Adipose tissue (tissue), 3 donors: ENCODE results near the gene C19orf67. TPM values are rescaled to one million over a fixed set of nuclear protein-coding genes. Genes with fewer than 3 reads are reported as not detected.

Experiments
- H3K27ac ChIP-seq: one replicate; pipeline ENCODE4 v1.5.1; 2013; ENCODE audit warnings: low read depth, low read length
- WGBS, 3 donors: extraction: QIAGEN DNeasy Blood & Tissue Kit; methylation state at CpG; one replicate each; pipeline ENCODE4 v1.1.7; 2013; 5-methylcytosine and 5-hydroxymethylcytosine counted together
- polyA plus RNA-seq, 3 donors: library from polyadenylated mRNA; stranded (reverse); fragments of 200-250 nt; gene quantifications; one replicate each; pipeline ENCODE4 v1.2.3, GENCODE V29; 2013
- donor health status: healthy with polysubstance abuse.
- donor health status: Bipolar disorder and iron deficiency.
- donor health status: healthy.

The C19orf67 gene
- polyA plus RNA-seq, 3 donors = not detected

- 42 to 82% (median 54%) methylated on average over 12 of the region's 12 CpGs for WGBS, 3 donors
- no peak overlapping the region for H3K27ac ChIP-seq
Measured at GRCh38 chr19:14112051-14112808, 26.6 kb upstream of the C19orf67 start.

GRCh38 chr19:14111486-14111885 is 25.9 kb upstream of the C19orf67 start:
- no peak overlapping the region for H3K27ac ChIP-seq
- 82 to 90% (median 88%) methylated on average over 1 of the region's 1 CpG for WGBS, 3 donors

GRCh38 chr19:14110650-14111049 is 25.1 kb upstream of the C19orf67 start:
- H3K27ac ChIP-seq = no peak overlapping the region
- WGBS, 3 donors = 51 to 62% (median 53%) methylated on average over 2 of the region's 2 CpGs

- 62 to 80% (median 72%) methylated on average over 23 of the region's 23 CpGs for WGBS, 3 donors
- H3K27ac ChIP-seq = no peak overlapping the region
Measured at GRCh38 chr19:14107581-14108461, 22.2 kb upstream of the C19orf67 start.

GRCh38 chr19:14106840-14107239 is 21.3 kb upstream of the C19orf67 start:
- WGBS, 3 donors = 89 to 95% (median 92%) methylated on average over 13 to 16 of the region's 16 CpGs
- no peak overlapping the region for H3K27ac ChIP-seq

GRCh38 chr19:14105680-14106079 is 20.1 kb upstream of the C19orf67 start:
- WGBS, 3 donors = 83 to 95% (median 89%) methylated on average over 8 of the region's 8 CpGs
- no peak overlapping the region for H3K27ac ChIP-seq

GRCh38 chr19:14103310-14103709 is 17.7 kb upstream of the C19orf67 start:
- no peak overlapping the region for H3K27ac ChIP-seq
- 78 to 100% (median 95%) methylated on average over 1 of the region's 1 CpG for WGBS, 3 donors

GRCh38 chr19:14102756-14103155 is 17.2 kb upstream of the C19orf67 start:
- H3K27ac ChIP-seq = no peak overlapping the region

GRCh38 chr19:14102102-14102696 is 16.6 kb upstream of the C19orf67 start:
- 65 to 84% (median 66%) methylated on average over 11 of the region's 11 CpGs for WGBS, 3 donors
- H3K27ac ChIP-seq = no peak overlapping the region

More at GRCh38 chr19:14102756-14103155, 17.2 kb upstream of the C19orf67 start:
- WGBS, 3 donors = 79 to 89% (median 79%) methylated on average over 10 of the region's 10 CpGs

GRCh38 chr19:14101003-14101545 is 15.5 kb upstream of the C19orf67 start:
- H3K27ac ChIP-seq = no peak overlapping the region
- WGBS, 3 donors = 91 to 97% (median 97%) methylated on average over 6 of the region's 6 CpGs

- H3K27ac ChIP-seq = no peak overlapping the region
- 78 to 88% (median 83%) methylated on average over 21 of the region's 21 CpGs for WGBS, 3 donors
Measured at GRCh38 chr19:14097532-14098151, 12.1 kb upstream of the C19orf67 start.

- 96 to 98% (median 97%) methylated on average over 11 of the region's 11 CpGs for WGBS, 3 donors
Measured at GRCh38 chr19:14096272-14096992, 10.8 kb upstream of the C19orf67 start.

GRCh38 chr19:14094854-14095253 is 9.3 kb upstream of the C19orf67 start:
- WGBS, 3 donors = 60 to 90% (median 86%) methylated on average over 7 of the region's 7 CpGs
- H3K27ac ChIP-seq = no peak overlapping the region

More at GRCh38 chr19:14096272-14096992, 10.8 kb upstream of the C19orf67 start:
- H3K27ac ChIP-seq = no peak overlapping the region

GRCh38 chr19:14093117-14093823 is 7.7 kb upstream of the C19orf67 start:
- WGBS, 3 donors = 93 to 95% (median 95%) methylated on average over 9 of the region's 9 CpGs
- no peak overlapping the region for H3K27ac ChIP-seq

GRCh38 chr19:14091813-14092462 is 6.4 kb upstream of the C19orf67 start:
- 12 to 19% (median 13%) methylated on average over 15 of the region's 15 CpGs for WGBS, 3 donors
- H3K27ac ChIP-seq = no peak overlapping the region

- 0% methylated on average over 23 to 68 of the region's 72 CpGs for WGBS, 3 donors
- H3K27ac ChIP-seq = no peak overlapping the region
Measured at GRCh38 chr19:14091081-14091812, 5.7 kb upstream of the C19orf67 start.
